HCT116 (cell line): Measurements from ENCODE around the gene ERCC6. TPM values are rescaled to one million over a fixed set of nuclear protein-coding genes. Genes with fewer than 3 reads are reported as not detected.

ENCODE experiments used
- ATAC-seq: fragments of 200-7000 bp; cut with Tn5 transposase; 2 replicates; pipeline ENCODE4 v1.9.1; 2020; ENCODE audit warnings: mild to moderate bottlenecking, moderate library complexity
- BruUV-seq: library from RNA; stranded (reverse); fragments of 400-500 nt; replicated peaks from 2 replicates; lab custom pipeline; 2021; lab: Mats Ljungman, UMichigan
- CTCF ChIA-PET: fragments of 300-600 bp; sonication (Branson Sonifier 250); formaldehyde crosslinking; loops from one replicate; lab custom pipeline; 2021; ENCODE audit warnings: antibody characterized with exemption; lab: Charles Lee
- POLR2A ChIA-PET: fragments of 300-600, 350-600 bp; sonication (Branson Sonifier 250); formaldehyde crosslinking; loops from one replicate; lab custom pipeline; 2021; ENCODE audit warnings: antibody characterized with exemption; lab: Charles Lee
- RAD21 ChIA-PET, 2 experiments: fragments of 300-600 bp; sonication (Branson Sonifier 250); formaldehyde crosslinking; loops; one replicate each; lab custom pipeline; 2023; ENCODE audit warnings: low total read pairs in 2 of 2; ENCODE audit not compliant: uncharacterized antibody in 2 of 2, unreplicated experiment in 2 of 2, low non-redundant PET in 1 of 2; lab: Charles Lee
- DNase-seq: peaks from one replicate; pipeline ENCODE4 v3.0.0-alpha.2; 2010; ENCODE audit warnings: low read depth, low spot score
- H2AFZ ChIP-seq: fragments of 200-600 bp; shearing (Covaris generic), sonication (generic); 2 replicates; pipeline ENCODE4 v1.6.1; 2017; ENCODE audit warnings: low read depth, mixed run types, mixed read lengths, antibody characterized with exemption, low read length; ENCODE audit not compliant: poor library complexity, severe bottlenecking
- H3K27ac ChIP-seq: 2 replicates; pipeline ENCODE4 v1.5.1; 2012; ENCODE audit warnings: low read depth, low read length
- H3K27me3 ChIP-seq: fragments of 200-600 bp; sonication (generic); 2 replicates; pipeline ENCODE4 v1.6.1; 2016; ENCODE audit warnings: mixed run types, low read length, mixed read lengths; ENCODE audit not compliant: insufficient read depth
- H3K36me3 ChIP-seq, 2 experiments: fragments of 200-500 bp in 1 of 2; fragments of 200-600 bp in 1 of 2; sonication (Bioruptor generic) in 1 of 2; sonication (generic) in 1 of 2; 2 replicates each; pipeline versions ENCODE4 v1.5.1 to v1.6.1; 2014 to 2016; ENCODE audit warnings: low read length in 2 of 2, inconsistent platforms in 1 of 2, mixed read lengths in 1 of 2, mixed run types in 1 of 2; ENCODE audit not compliant: insufficient read depth in 2 of 2, control insufficient read depth in 1 of 2
- H3K4me1 ChIP-seq, 2 experiments: fragments of 200-600 bp in 1 of 2; sonication (generic) in 1 of 2; 2 replicates each; pipeline versions ENCODE4 v1.5.1 to v1.6.1; 2012 to 2017; ENCODE audit warnings: low read length in 2 of 2, inconsistent platforms in 1 of 2, mild to moderate bottlenecking in 1 of 2, mixed read lengths in 1 of 2, mixed run types in 1 of 2, moderate library complexity in 1 of 2; ENCODE audit not compliant: insufficient read depth in 2 of 2, control insufficient read depth in 1 of 2
- H3K4me2 ChIP-seq: fragments of 200-600 bp; sonication (generic); 2 replicates; pipeline ENCODE4 v1.6.1; 2017; ENCODE audit warnings: mixed run types, low read length, mixed read lengths
- H3K4me3 ChIP-seq, 2 experiments: fragments of 200-600 bp in 1 of 2; sonication (generic) in 1 of 2; replicated peaks in 1 of 2; 2 replicates each; pipeline ENCODE4 v1.5.1; 2011 to 2016; ENCODE audit warnings: low read length in 2 of 2, control low read depth in 1 of 2, low read depth in 1 of 2, mild to moderate bottlenecking in 1 of 2, mixed read lengths in 1 of 2, mixed run types in 1 of 2
- H3K79me2 ChIP-seq: fragments of 200-600 bp; sonication (generic); 2 replicates; pipeline ENCODE4 v1.6.1; 2017; ENCODE audit warnings: mild to moderate bottlenecking, mixed run types, low read length, moderate library complexity, mixed read lengths; ENCODE audit not compliant: insufficient read depth
- H3K9ac ChIP-seq: fragments of 200-600 bp; sonication (generic); 2 replicates; pipeline ENCODE4 v1.6.1; 2016; ENCODE audit warnings: low read length, mixed read lengths
- H3K9me2 ChIP-seq: fragments of 200-600 bp; sonication (generic), shearing (Covaris generic); 2 replicates; pipeline ENCODE4 v1.6.1; 2017; ENCODE audit warnings: mixed run types, mild to moderate bottlenecking, moderate library complexity; ENCODE audit not compliant: insufficient read depth
- H3K9me3 ChIP-seq, 2 experiments: fragments of 200-500 bp in 1 of 2; fragments of 200-600 bp in 1 of 2; sonication (Bioruptor generic) in 1 of 2; sonication (generic) in 1 of 2; 2 replicates each; pipeline ENCODE4 v1.6.1; 2014 to 2017; ENCODE audit warnings: low read length in 2 of 2, mixed read lengths in 2 of 2, inconsistent platforms in 1 of 2, low read depth in 1 of 2, mild to moderate bottlenecking in 1 of 2, mixed run types in 1 of 2, moderate library complexity in 1 of 2; ENCODE audit not compliant: control insufficient read depth in 1 of 2, insufficient read depth in 1 of 2
- H4K20me1 ChIP-seq: fragments of 200-600 bp; sonication (generic), shearing (Covaris generic); 2 replicates; pipeline ENCODE4 v1.6.1; 2017; ENCODE audit warnings: mixed run types, mild to moderate bottlenecking, moderate library complexity; ENCODE audit not compliant: insufficient read depth
- CBX3 ChIP-seq: IDR thresholded peaks from 2 replicates; pipeline ENCODE4 v1.6.1; 2012; ENCODE audit warnings: low read depth
- EGR1 ChIP-seq: IDR thresholded peaks from 2 replicates; pipeline ENCODE4 v1.6.1; 2012; ENCODE audit warnings: low read depth
- EZH2 ChIP-seq: fragments of 200-600 bp; sonication (generic); IDR thresholded peaks from 2 replicates; pipeline ENCODE4 v1.6.1; 2017; ENCODE audit warnings: antibody characterized with exemption, mixed run types
- MAX ChIP-seq: IDR thresholded peaks from 2 replicates; pipeline ENCODE4 v1.6.1; 2012
- SIN3A ChIP-seq: IDR thresholded peaks from 2 replicates; pipeline ENCODE4 v1.6.1; 2012; ENCODE audit warnings: low read depth
- SP1 ChIP-seq: IDR thresholded peaks from 2 replicates; pipeline ENCODE4 v1.6.1; 2012; ENCODE audit warnings: low read depth
- SRF ChIP-seq: IDR thresholded peaks from 2 replicates; pipeline ENCODE4 v1.6.1; 2012; ENCODE audit warnings: low read depth
- ZNF274 ChIP-seq: fragments of 200-500 bp; sonication (Bioruptor generic); IDR thresholded peaks from 2 replicates; pipeline ENCODE4 v1.6.1; 2014; ENCODE audit warnings: mild to moderate bottlenecking, low read depth, low read length, inconsistent platforms
- intact Hi-C: fragments of 100-400 bp; cut with micrococcal nuclease; formaldehyde crosslinking; loops from 2 replicates; pipeline ENCODE4 v1.10.0; 2022
- total RNA-seq: library from RNA; stranded (reverse); gene quantifications from one replicate; pipeline ENCODE4 v1.2.1, GENCODE V29; 2021; ENCODE audit not compliant: unreplicated experiment
- TF ChIP-seq, protein P1 (sequence below): IDR thresholded peaks from 2 replicates; pipeline ENCODE4 v1.6.1; 2011; ENCODE audit warnings: mild to moderate bottlenecking, low read length, moderate library complexity; ENCODE audit not compliant: insufficient replicate concordance; ENCODE audit errors: extremely low read depth

ERCC6 gene
- total RNA-seq, 1 experiment from 2014 or later = 16.4 TPM

DNA sequence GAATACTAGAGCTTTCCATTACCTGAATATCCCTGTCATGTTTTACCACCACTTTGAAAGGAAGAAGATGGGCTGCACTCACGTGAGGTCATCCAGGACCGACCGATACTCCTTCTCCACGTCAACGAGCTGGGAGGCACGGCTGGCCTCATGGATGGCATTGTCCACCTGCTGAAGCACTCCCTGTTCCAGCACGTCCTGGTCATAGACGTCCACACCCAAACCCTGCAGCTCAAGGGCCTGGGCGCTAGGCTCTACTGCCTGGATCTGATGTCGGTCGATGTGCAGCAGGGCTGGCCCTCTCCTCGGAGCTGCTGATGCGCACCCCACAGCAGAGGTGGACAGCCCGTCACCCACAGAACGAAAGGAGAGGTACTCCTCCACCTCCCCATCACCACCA, 6.5 kb downstream of the ERCC6 start:
- Histone ChIP-seq H3K79me2 (peaks cover 34% of the 10 kb centered on the region), H3K9me2 (no peaks in the 10 kb centered on the region), H3K9me3 (no peaks in the 10 kb centered on the region), H3K4me3 (no peak overlapping the region), H3K4me1 (peaks cover 0 to under 1% of the 10 kb centered on the region in 2 experiments; a peak in 3 of 4 replicates), H2AFZ (no peak overlapping the region), H3K27me3 (no peaks in the 10 kb centered on the region), H4K20me1 (no peaks in the 10 kb centered on the region)
- ATAC-seq (no peak), DNase-seq (no peak)
- POLR2A ChIA-PET = no interaction called here
- RAD21 ChIA-PET = no interaction called here
- no TSS peak for BruUV-seq
- CTCF ChIA-PET = interaction anchor here (0.7 kb wide), 1 partner anchor 13 kb away, joined by 3 read pairs; no protein-coding TSS in a partner anchor
- TF ChIP-seq EGR1 = no peak
- TF ChIP-seq ZNF274 = no peak
- TF ChIP-seq CBX3 = no peak
- no peak for TF ChIP-seq MAX
- no peak for TF ChIP-seq SRF
- no peak for TF ChIP-seq SIN3A
- TF ChIP-seq, protein P1, sequence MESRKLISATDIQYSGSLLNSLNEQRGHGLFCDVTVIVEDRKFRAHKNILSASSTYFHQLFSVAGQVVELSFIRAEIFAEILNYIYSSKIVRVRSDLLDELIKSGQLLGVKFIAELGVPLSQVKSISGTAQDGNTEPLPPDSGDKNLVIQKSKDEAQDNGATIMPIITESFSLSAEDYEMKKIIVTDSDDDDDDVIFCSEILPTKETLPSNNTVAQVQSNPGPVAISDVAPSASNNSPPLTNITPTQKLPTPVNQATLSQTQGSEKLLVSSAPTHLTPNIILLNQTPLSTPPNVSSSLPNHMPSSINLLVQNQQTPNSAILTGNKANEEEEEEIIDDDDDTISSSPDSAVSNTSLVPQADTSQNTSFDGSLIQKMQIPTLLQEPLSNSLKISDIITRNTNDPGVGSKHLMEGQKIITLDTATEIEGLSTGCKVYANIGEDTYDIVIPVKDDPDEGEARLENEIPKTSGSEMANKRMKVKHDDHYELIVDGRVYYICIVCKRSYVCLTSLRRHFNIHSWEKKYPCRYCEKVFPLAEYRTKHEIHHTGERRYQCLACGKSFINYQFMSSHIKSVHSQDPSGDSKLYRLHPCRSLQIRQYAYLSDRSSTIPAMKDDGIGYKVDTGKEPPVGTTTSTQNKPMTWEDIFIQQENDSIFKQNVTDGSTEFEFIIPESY = no peak
- TF ChIP-seq EZH2 = no peak
- TF ChIP-seq SP1 = no peak
- TF ChIP-seq, all 23 proteins: peak for 0
- H3K36me3 ChIP-seq = peaks cover 4 to 10% of the 10 kb centered on the region in 2 experiments; a peak in 3 of 4 replicates
- intact Hi-C loops = no loop called here
- no peak overlapping the region for H3K9ac ChIP-seq
- no peak overlapping the region for H3K4me2 ChIP-seq
- H3K27ac ChIP-seq = no peak overlapping the region
